HepG2 (cell line): ENCODE measurements around the gene BICDL2. TPM values are rescaled to one million over a fixed set of nuclear protein-coding genes. Genes with fewer than 3 reads are reported as not detected.

Experiments used
- AGO2 ChIP-seq: fragments of 200-400 bp; formaldehyde crosslinking; optimal IDR thresholded peaks from 2 replicates; pipeline ENCODE3; 2017; ENCODE audit warnings: mild to moderate bottlenecking, low read depth, low read length, moderate library complexity
- CEBPB ChIP-seq: IDR thresholded peaks from 2 replicates; pipeline ENCODE4 v1.6.1; 2011; ENCODE audit warnings: low read depth, low read length, improper control_type of control experiment, borderline replicate concordance
- CSRNP1 ChIP-seq: sonication (generic); formaldehyde crosslinking; IDR thresholded peaks from 2 replicates; pipeline ENCODE4 v1.8.1; 2023; ENCODE audit warnings: mild to moderate bottlenecking, missing genetic modification reagents
- EEA1 ChIP-seq: sonication (generic); formaldehyde crosslinking; IDR thresholded peaks from 2 replicates; pipeline ENCODE4 v1.5.1; 2020; ENCODE audit warnings: mild to moderate bottlenecking, missing genetic modification reagents, borderline replicate concordance
- HMG20A ChIP-seq: IDR thresholded peaks from 2 replicates; pipeline ENCODE4 v1.6.1; 2016; ENCODE audit warnings: borderline replicate concordance
- MTERF4 ChIP-seq: sonication (generic); formaldehyde crosslinking; IDR thresholded peaks from 2 replicates; pipeline ENCODE4 v1.8.0; 2023; ENCODE audit warnings: mild to moderate bottlenecking, missing genetic modification reagents
- PAX8 ChIP-seq: sonication (generic); formaldehyde crosslinking; IDR thresholded peaks from 2 replicates; pipeline ENCODE4 v1.8.0; 2022; ENCODE audit warnings: mild to moderate bottlenecking, missing genetic modification reagents, borderline replicate concordance
- RELA ChIP-seq: sonication (generic); formaldehyde crosslinking; IDR thresholded peaks from 2 replicates; pipeline ENCODE4 v1.4.0; 2020; ENCODE audit warnings: missing genetic modification reagents
- REPIN1 ChIP-seq: sonication (generic); formaldehyde crosslinking; IDR thresholded peaks from 2 replicates; pipeline ENCODE4 v1.8.0; 2022; ENCODE audit warnings: missing genetic modification reagents, low read depth, mild to moderate bottlenecking, borderline replicate concordance
- TSC22D2 ChIP-seq: sonication (generic); formaldehyde crosslinking; IDR thresholded peaks from 2 replicates; pipeline ENCODE4 v1.5.1; 2020; ENCODE audit warnings: missing genetic modification reagents, mild to moderate bottlenecking, borderline replicate concordance
- ZBTB25 ChIP-seq: IDR thresholded peaks from 2 replicates; pipeline ENCODE4 v1.6.1; 2018; ENCODE audit warnings: missing genetic modification reagents
- ZNF124 ChIP-seq: sonication (generic); formaldehyde crosslinking; IDR thresholded peaks from 2 replicates; pipeline ENCODE4 v1.4.0; 2020; ENCODE audit warnings: missing genetic modification reagents
- ZNF224 ChIP-seq: sonication (generic); formaldehyde crosslinking; IDR thresholded peaks from 2 replicates; pipeline ENCODE4 v1.5.0; 2020; ENCODE audit warnings: mild to moderate bottlenecking, missing genetic modification reagents
- ZNF329 ChIP-seq: sonication (generic); formaldehyde crosslinking; IDR thresholded peaks from 2 replicates; pipeline ENCODE4 v1.9.0; 2021; ENCODE audit warnings: low read depth, mild to moderate bottlenecking, missing genetic modification reagents
- ZNF678 ChIP-seq: sonication (generic); formaldehyde crosslinking; IDR thresholded peaks from 2 replicates; pipeline ENCODE4 v1.4.0; 2020; ENCODE audit warnings: mild to moderate bottlenecking, missing genetic modification reagents
- polyA plus RNA-seq, 8 experiments: library from polyadenylated mRNA; depleted of rRNA in 3 of 8; stranded (reverse) in 7 of 8; unstranded in 1 of 8; fragments of >200 nt; fragmentation: Illumina TruSeq in 4 of 8; extraction: Trizol in 4 of 8; gene quantifications; 2 replicates each; pipeline versions ENCODE4 v1.2.1 to v1.2.3, GENCODE V29; 2011 to 2016; ENCODE audit warnings: low read depth in 4 of 8, missing spikeins in 1 of 8, mixed read lengths in 1 of 8; ENCODE audit not compliant: insufficient read depth in 1 of 8
- total RNA-seq, 5 experiments: library from RNA; depleted of rRNA; stranded (reverse); fragments of >200 nt; fragmentation: Illumina TruSeq; extraction: Trizol; gene quantifications; 2 replicates each; pipeline ENCODE4 v1.2.3, GENCODE V29; 2016; ENCODE audit warnings: low read depth in 1 of 5
- TF ChIP-seq, protein P1 (sequence below), 2 experiments: fragments of 450-650 bp in 1 of 2; sonication (generic) in 1 of 2; formaldehyde crosslinking; IDR thresholded peaks; 2 replicates each; pipeline versions ENCODE4 v1.5.0 to v1.8.0; 2020 to 2022; ENCODE audit warnings: mild to moderate bottlenecking in 1 of 2, missing genetic modification reagents in 1 of 2
- TF ChIP-seq, protein P2 (sequence below): sonication (generic); formaldehyde crosslinking; IDR thresholded peaks from 2 replicates; pipeline ENCODE4 v1.8.0; 2022; ENCODE audit warnings: mild to moderate bottlenecking, missing genetic modification reagents
- TF ChIP-seq, protein P3 (sequence below): sonication (generic); formaldehyde crosslinking; IDR thresholded peaks from 2 replicates; pipeline ENCODE4 v1.4.0; 2020; ENCODE audit warnings: low read depth, mild to moderate bottlenecking, missing genetic modification reagents
- TF ChIP-seq, protein P4 (sequence below): sonication (generic); formaldehyde crosslinking; IDR thresholded peaks from 2 replicates; pipeline ENCODE4 v1.4.0; 2020; ENCODE audit warnings: missing genetic modification reagents; ENCODE audit errors: not compliant biosample characterization

The BICDL2 gene
- total and polyA plus RNA-seq, 2 of the 13 experiments (the other 11 are each of a cell fraction or from before 2014, with no cell fraction given), result 0.12 TPM; not detected in 1

- TF ChIP-seq, protein P1, sequence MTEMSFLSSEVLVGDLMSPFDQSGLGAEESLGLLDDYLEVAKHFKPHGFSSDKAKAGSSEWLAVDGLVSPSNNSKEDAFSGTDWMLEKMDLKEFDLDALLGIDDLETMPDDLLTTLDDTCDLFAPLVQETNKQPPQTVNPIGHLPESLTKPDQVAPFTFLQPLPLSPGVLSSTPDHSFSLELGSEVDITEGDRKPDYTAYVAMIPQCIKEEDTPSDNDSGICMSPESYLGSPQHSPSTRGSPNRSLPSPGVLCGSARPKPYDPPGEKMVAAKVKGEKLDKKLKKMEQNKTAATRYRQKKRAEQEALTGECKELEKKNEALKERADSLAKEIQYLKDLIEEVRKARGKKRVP (CRISPR knock-in tag; IDR thresholded peaks at IDR 0.05), result peak in 1 of 2 experiments; percentile 60; a peak in 2 of 4 replicates
- TF ChIP-seq, protein P2, sequence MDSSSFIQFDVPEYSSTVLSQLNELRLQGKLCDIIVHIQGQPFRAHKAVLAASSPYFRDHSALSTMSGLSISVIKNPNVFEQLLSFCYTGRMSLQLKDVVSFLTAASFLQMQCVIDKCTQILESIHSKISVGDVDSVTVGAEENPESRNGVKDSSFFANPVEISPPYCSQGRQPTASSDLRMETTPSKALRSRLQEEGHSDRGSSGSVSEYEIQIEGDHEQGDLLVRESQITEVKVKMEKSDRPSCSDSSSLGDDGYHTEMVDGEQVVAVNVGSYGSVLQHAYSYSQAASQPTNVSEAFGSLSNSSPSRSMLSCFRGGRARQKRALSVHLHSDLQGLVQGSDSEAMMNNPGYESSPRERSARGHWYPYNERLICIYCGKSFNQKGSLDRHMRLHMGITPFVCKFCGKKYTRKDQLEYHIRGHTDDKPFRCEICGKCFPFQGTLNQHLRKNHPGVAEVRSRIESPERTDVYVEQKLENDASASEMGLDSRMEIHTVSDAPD, result no peak; the same call in 1 of the 2 replicates
- peak; percentile 23; the same call in 1 of the 2 replicates for TF ChIP-seq CEBPB
- peak; percentile 21; the same call in 1 of the 2 replicates for TF ChIP-seq ZNF124
- TF ChIP-seq PAX8 (CRISPR knock-in tag), result no peak
- TF ChIP-seq TSC22D2 (CRISPR knock-in tag), result no peak
- TF ChIP-seq ZNF224 (CRISPR knock-in tag), result 0 out of 2 replicates have a peak, but pooled peaks have one; percentile 32
- TF ChIP-seq HMG20A (CRISPR knock-in tag), result peak; percentile 45; the same call in 1 of the 2 replicates
- TF ChIP-seq RELA (CRISPR knock-in tag), result peak; percentile 97
- TF ChIP-seq ZBTB25, result peak; percentile 40; the same call in 1 of the 2 replicates
- TF ChIP-seq MTERF4 (CRISPR knock-in tag), result peak; percentile 25; the same call in 1 of the 2 replicates
- no peak for TF ChIP-seq CSRNP1
- no peak for TF ChIP-seq AGO2
- TF ChIP-seq EEA1, result peak; percentile 59; the same call in 1 of the 2 replicates
- TF ChIP-seq ZNF329 (CRISPR knock-in tag), result no peak
- TF ChIP-seq, protein P3, sequence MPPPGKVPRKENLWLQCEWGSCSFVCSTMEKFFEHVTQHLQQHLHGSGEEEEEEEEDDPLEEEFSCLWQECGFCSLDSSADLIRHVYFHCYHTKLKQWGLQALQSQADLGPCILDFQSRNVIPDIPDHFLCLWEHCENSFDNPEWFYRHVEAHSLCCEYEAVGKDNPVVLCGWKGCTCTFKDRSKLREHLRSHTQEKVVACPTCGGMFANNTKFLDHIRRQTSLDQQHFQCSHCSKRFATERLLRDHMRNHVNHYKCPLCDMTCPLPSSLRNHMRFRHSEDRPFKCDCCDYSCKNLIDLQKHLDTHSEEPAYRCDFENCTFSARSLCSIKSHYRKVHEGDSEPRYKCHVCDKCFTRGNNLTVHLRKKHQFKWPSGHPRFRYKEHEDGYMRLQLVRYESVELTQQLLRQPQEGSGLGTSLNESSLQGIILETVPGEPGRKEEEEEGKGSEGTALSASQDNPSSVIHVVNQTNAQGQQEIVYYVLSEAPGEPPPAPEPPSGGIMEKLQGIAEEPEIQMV, result 0 out of 2 replicates have a peak, but pooled peaks have one; percentile 21
- TF ChIP-seq ZNF678, result no peak
- TF ChIP-seq REPIN1, result no peak; the same call in 1 of the 2 replicates
- TF ChIP-seq, protein P4, sequence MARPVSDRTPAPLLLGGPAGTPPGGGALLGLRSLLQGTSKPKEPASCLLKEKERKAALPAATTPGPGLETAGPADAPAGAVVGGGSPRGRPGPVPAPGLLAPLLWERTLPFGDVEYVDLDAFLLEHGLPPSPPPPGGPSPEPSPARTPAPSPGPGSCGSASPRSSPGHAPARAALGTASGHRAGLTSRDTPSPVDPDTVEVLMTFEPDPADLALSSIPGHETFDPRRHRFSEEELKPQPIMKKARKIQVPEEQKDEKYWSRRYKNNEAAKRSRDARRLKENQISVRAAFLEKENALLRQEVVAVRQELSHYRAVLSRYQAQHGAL, result no peak
Measured at GRCh38 chr16:3065069-3065741, 28.5 kb upstream of the BICDL2 start, which contains the start of gene IL32 (continued).
